Head of caudate nucleus (tissue), 42 donors: ENCODE measurements around the gene LRP10.
"Not testable (repeated sequence)": the region's sequence is repeated elsewhere in the genome, so short reads cannot be mapped to it uniquely, and the experiment has no call there.

ENCODE experiments used
- DNase-seq, 42 donors: peaks; one replicate each; pipeline versions ENCODE4 v3.0.0 to v3.0.0-alpha.2; 2020 to 2021; ENCODE audit warnings: mixed read lengths in 7 of 42
- intact Hi-C: fragments of 100-400 bp; cut with DNase I; formaldehyde crosslinking; loops from one replicate; pipeline ENCODE4 v1.15.0; 2022

Gene LRP10

DNA sequence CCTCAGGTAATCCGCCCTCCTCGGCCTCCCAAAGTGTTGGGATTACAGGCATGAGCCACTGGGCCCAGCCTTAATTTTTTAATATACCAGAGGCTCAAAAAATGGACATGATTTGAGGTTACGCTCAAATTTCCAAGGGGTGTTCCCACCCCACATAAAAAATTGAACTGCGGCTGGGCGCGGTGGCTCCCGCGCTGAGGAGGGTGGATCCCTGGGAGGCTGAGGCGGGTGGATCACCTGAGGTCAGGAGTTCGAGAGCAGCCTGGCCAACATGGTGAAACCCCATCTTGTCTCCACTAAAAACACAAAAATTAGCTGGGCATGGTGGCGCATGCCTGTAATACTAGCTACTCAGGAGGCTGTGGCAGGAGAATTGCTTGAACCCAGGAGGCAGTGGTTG lies 17.2 kb upstream of the LRP10 start:
- intact Hi-C loops: loop anchor here (10.0 kb wide), 1 partner anchor 269 kb away; the partner anchor contains the start of gene DAD1
- not testable (repeated sequence) for DNase-seq

DNA sequence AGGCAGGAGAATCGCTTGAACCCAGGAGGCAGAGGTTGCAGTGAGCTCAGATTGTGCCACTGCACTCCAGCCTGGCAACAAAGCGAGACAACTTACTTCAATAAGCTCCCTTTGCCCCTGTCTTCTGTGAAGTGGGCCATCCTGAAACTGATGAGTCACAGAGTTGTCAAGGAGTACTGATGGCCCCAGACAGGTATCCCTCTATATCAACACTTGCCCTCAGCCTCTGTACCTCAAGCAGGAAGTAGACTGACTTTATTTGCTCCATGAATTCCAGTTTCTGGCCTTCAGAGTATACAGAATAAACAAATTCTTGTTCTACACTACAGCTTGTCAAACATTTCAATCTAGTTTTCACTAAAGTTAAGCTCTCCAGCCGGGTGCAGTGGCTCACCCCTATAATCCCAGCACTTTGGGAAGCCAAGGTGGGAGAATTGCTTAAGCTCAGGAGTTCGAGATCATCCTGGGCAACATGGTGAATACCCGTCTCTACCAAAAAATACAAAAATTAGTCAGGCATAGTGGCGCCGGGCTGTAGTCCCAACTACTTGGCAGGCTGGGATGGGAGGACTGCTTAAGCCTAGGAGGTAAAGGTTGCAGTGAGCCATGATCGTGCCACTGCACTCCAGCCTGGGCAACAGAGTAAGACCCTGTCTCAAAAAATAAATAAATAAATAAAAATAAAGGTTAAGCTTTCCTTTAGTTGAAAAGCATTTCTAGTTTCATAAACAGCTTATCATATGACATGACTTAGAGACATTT lies 16.4 kb upstream of the LRP10 start:
- intact Hi-C loops: loop anchor here (10.0 kb wide), 1 partner anchor 270 kb away; the partner anchor contains the start of gene DAD1
- DNase-seq: no peak

DNA sequence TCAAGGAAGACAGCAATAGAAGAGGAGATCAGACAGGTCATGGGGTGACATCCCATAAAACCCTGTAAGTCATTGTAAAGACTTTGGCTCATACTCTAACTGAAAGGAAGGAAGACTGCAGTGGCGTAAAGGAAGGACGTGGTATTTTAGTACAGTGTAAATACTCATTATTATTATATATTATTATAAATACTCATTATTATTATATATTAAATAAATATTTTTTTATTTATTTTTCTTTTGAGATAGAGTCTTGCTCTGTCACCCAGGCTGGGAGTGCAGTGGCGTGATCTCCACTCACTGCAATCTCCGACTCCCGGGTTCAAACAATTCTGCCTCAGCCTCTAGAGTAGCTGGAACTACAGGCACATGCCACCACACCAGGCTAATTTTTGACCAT lies 15.1 kb upstream of the LRP10 start:
- intact Hi-C loops: loop anchor here (10.0 kb wide), 1 partner anchor 272 kb away; the partner anchor contains the start of gene DAD1
- no peak for DNase-seq

DNA sequence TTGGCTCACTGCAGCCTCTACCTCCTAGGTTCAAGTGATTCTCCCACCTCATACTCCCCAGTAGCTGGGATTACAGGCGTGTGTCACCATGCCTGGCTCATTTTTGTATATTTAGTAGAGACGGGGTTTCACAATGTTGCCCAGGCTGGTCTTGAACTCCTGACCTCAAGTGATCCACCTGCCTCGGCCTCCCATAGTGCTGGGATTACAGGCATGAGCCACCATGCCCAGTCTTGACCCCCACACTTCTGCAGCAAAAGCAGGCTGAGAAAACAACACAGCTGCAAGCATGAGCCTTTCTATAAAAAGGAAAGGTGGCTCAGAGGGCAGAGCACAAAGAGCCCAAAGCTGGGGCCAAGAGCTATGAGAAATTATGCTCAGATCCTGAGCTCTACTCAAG lies 11.2 kb upstream of the LRP10 start:
- DNase-seq, intact Hi-C loops: not testable (repeated sequence)

DNA sequence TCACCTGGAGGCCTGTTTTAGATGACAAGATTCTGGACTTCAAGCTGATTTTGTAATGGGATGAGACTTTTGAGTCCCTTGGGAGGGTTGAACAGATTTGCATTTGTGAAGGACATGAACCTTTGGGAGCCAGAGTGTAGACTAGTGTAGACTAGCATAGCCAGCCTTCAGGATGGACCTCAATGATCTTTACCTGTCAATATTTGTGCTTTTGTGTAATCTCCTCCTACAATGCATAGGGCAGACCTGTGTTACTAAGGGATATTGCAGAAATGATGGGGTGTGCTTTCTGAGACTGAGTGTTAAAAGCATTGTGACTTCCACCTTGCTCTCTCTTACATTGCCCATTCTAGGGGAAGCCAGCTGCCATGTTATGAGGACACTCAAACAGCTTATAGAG lies 9.9 kb upstream of the LRP10 start:
- DNase-seq: no peak
- intact Hi-C loops: no loop called here

DNA sequence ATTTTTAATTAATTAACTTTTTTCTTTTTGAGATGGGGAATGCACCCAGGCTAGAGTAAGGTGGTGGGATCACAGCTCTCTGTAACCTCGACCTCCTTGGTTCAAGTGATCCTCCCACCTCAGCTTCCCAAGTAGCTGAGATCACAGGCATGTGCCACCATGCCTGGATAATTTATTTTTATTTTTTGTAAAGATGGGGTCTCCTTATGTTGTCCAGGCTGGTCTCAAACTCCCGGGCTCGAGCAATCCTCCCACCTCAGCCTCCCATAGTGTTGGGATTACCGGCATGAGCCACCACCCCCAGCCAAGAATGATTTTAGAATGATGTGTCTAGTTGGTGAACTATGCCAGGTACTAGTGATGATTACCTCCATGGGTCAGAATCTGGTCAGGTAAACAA lies 6.6 kb upstream of the LRP10 start:
- no peak for DNase-seq
- intact Hi-C loops: no loop called here

DNA sequence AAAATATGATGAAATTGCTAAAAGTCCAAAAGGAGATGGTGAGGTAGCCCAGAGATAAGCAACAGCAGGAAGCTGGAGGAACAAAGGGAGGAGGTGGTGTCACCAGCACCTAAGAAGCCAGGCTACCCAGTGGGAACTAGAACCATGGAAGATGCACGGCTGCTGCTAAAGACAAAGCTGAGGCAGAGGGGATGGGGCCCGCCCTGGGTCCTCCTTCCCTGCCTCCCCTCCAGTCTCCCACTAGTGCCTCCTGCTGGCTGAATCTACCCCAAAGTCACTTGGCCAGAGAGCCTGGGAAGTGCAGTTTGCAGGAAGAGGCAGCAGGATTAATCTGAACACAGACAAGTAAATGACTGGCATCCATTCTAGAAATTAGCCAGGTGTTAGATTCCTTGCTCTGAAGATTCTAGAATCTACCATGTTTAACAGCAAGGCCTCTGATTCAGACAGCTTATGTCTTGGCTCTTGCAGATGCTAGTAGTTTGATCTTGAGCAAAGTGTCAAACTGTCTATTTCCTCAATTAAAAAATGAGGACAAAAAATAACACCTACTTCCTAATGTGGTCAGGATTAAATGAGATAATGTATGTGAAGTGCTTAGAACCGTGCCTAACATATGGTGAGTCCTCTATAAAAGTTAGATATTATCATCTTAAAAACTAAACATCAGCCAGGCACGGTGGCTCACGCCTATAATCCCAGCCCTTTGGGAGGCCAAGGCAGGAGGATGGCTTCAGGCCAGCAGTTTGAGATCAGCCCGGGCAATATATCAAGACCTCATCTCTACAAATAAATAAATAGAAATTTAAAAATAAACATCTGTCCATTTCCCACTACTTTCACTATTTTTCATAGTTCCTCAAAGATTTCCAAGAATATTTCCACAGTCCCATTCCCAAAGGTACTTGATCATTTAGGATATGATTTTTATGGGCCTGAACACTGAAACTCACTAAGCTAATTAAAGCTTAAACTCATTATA lies 5.8 kb upstream of the LRP10 start:
- DNase-seq: no peak
- intact Hi-C loops: no loop called here

DNA sequence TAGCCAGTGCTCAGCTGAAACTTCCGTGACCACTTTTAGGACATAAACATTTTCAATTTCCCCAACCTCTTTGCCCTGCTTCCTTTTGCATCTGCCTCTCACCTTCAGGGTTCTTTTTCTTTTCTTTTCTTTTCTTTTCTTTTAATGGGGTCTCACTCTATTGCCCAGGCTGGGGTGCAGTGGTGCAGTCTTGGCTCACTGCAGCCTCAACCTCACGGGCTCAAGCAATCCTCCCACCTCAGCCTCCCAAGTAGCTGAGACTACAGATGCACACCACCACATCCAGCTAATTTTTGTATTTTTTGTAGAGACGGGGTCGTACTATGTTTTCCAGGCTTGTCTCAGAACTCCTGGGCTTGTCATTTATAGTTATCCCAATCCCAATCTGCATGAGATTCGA lies 4.7 kb upstream of the LRP10 start:
- DNase-seq: no peak
- intact Hi-C loops: no loop called here

DNA sequence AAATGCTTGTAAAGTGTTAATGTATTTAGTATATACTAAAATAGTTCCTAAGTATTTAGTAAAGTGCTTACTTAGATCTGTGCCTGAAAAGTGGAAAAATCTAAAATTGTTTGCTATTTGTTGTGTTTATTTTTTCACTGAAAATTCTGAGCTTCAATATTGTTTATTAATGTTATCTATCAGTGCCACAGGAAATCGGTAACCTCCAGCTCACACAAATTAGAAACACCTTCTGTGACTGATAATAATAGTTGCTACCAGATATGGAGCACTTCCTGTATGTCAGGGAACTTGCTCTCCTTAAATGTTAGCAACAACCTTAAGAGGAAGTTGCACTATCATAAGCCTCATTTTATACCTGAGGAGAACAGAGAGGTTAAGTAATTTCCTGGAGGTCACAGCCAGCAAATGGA lies 723 bp upstream of the LRP10 start:
- intact Hi-C loops: no loop called here
- no peak for DNase-seq

DNA sequence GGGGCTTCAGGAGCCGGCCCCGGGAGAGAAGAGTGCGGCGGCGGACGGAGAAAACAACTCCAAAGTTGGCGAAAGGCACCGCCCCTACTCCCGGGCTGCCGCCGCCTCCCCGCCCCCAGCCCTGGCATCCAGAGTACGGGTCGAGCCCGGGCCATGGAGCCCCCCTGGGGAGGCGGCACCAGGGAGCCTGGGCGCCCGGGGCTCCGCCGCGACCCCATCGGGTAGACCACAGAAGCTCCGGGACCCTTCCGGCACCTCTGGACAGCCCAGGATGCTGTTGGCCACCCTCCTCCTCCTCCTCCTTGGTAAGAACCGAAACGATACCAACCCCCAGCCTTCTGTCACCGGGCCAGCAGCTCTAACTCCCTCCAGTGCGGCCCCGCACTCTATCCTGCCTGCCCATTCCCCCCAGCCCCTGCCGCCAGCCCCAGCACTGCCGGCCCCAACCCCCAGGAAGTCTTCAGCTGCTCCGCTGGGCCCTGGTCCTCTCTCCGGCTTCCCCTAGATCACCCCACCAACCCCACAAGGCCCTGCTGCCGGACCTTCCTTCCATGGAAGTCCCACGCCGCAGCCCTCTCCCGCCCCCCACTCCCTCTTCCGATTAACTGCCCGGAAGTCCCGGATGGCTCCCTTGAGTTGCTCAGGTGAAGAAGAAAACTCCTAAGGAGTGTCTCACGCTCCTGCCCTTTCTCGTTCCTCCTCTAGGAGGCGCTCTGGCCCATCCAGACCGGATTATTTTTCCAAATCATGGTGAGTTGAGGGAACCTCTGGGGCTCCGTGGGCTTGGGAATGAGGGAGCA lies 693 bp downstream of the LRP10 start:
- DNase-seq: peak; percentile 58 to 92 (median 81)
- intact Hi-C loops: no loop called here

DNA sequence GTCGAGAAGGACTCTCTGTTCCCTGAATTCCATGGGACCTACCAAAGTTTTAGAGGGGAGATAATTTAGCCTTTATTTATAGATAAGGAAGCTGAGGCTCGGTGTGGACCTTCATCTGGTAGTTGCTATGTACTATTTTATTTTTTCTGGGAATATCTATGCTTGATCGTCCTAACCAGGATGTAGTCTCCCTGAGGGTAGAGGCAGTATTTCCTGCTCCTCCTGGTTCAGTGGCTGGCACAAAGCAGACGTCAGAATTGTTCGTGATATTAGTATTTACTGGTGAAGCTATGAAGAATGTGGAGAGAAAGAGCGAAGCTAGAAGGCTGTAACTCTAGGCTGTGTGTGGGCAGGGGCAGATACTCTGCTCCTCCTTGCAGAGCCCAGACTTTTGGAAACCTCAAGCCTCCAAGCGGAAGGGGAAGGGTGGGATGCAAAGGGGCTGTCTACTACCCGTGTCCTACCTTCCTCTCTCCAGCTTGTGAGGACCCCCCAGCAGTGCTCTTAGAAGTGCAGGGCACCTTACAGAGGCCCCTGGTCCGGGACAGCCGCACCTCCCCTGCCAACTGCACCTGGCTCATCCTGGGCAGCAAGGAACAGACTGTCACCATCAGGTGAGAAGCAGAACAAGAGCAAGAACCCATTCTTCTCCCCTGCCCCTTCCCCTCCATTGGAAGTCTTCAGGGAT lies 1.4 kb downstream of the LRP10 start:
- no peak for DNase-seq
- intact Hi-C loops: no loop called here

DNA sequence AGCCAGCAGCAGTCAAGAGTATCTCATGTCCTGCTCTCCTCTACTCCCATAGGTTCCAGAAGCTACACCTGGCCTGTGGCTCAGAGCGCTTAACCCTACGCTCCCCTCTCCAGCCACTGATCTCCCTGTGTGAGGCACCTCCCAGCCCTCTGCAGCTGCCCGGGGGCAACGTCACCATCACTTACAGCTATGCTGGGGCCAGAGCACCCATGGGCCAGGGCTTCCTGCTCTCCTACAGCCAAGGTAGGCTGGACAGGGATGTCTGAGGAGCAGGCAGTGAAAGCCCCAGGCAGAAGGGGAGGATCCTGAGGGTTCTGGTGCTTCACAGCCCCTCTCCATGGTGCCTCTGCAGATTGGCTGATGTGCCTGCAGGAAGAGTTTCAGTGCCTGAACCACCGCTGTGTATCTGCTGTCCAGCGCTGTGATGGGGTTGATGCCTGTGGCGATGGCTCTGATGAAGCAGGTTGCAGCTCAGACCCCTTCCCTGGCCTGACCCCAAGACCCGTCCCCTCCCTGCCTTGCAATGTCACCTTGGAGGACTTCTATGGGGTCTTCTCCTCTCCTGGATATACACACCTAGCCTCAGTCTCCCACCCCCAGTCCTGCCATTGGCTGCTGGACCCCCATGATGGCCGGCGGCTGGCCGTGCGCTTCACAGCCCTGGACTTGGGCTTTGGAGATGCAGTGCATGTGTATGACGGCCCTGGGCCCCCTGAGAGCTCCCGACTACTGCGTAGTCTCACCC lies 3.6 kb downstream of the LRP10 start:
- intact Hi-C loops: no loop called here
- DNase-seq: no peak

DNA sequence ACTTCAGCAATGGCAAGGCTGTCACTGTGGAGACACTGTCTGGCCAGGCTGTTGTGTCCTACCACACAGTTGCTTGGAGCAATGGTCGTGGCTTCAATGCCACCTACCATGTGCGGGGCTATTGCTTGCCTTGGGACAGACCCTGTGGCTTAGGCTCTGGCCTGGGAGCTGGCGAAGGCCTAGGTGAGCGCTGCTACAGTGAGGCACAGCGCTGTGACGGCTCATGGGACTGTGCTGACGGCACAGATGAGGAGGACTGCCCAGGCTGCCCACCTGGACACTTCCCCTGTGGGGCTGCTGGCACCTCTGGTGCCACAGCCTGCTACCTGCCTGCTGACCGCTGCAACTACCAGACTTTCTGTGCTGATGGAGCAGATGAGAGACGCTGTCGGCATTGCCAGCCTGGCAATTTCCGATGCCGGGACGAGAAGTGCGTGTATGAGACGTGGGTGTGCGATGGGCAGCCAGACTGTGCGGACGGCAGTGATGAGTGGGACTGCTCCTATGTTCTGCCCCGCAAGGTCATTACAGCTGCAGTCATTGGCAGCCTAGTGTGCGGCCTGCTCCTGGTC lies 4.3 kb downstream of the LRP10 start:
- intact Hi-C loops: no loop called here
- no peak for DNase-seq

DNA sequence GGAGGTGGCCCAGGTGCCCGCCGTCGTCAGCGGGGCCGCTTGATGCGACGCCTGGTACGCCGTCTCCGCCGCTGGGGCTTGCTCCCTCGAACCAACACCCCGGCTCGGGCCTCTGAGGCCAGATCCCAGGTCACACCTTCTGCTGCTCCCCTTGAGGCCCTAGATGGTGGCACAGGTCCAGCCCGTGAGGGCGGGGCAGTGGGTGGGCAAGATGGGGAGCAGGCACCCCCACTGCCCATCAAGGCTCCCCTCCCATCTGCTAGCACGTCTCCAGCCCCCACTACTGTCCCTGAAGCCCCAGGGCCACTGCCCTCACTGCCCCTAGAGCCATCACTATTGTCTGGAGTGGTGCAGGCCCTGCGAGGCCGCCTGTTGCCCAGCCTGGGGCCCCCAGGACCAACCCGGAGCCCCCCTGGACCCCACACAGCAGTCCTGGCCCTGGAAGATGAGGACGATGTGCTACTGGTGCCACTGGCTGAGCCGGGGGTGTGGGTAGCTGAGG lies 5.5 kb downstream of the LRP10 start:
- no peak for DNase-seq
- intact Hi-C loops: no loop called here

DNA sequence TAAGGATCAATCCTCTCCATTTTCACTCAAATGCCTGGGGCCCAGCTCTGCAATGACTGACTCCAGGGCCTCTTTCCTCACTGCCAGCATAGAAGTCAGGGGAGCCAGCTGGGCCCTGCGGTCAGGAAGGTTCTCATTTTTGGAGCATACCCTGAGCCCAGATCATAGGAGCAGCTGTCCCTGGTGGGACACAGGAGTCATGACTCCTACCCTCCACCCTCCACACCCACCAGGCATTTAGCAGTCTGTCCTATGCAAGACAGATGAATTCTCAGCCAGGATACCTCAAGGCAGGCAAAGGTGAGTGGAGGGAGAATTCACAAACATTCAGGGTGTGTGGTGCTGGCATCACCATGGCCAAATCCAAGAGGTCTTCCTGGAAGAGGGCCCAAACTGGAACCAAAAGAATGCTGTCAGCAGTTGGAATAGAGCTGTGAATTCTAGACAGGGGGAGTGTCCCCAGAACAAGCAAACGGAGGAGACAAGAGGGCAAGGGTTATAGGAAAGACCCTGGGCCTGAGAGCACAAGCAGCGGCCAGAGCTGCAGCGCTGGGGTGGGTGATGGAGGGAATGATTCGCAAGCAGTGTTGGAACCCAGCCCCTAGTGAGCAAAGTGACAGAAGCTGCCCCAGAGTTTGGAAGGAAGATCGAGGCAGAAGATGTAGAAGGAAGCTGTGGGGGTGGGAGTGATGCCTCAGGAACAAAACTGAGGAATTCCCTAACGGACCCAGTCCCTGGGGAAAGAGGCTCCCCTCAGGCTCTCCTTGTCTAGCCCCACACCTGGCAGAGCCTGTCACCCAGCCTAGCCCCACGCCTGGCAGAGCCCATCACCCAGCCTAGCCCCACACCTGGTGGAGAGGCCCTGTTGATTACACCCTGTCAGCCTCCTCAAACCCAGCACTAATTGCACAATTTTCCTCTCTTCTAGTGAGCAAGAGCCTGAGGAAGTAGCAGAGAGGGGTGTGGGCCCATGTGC lies 7.0 kb downstream of the LRP10 start:
- intact Hi-C loops: no loop called here
- no peak for DNase-seq

DNA sequence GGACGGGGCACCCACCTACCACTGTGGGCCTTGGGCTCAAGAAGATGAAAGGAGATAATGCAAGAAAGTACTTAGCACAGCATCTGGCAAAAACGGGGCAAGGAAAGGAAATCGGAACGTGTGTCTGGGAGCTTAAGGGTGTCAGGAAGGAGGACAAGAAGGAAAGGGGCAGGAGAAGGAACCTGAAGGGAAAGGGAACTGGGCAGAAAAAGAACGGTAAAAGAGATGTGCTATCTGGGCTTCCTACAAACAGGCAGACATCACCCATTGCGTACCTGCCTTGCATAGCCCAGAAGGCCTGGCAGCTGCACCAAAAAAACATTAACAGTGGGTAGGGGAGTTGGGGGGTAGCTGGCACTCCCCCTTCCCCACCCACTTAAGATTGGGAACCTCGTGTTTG lies 10.5 kb downstream of the LRP10 start:
- no peak for DNase-seq
- intact Hi-C loops: no loop called here
